Measurements from ENCODE around the gene GAST. TPM values are rescaled to one million over a fixed set of nuclear protein-coding genes. Genes with fewer than 3 reads are reported as not detected.

GAST gene
- total and polyA plus RNA-seq, 2 of the 13 experiments (the other 11 are each of a cell fraction or from before 2014, with no cell fraction given), result 0.32 to 0.42 TPM

DNA sequence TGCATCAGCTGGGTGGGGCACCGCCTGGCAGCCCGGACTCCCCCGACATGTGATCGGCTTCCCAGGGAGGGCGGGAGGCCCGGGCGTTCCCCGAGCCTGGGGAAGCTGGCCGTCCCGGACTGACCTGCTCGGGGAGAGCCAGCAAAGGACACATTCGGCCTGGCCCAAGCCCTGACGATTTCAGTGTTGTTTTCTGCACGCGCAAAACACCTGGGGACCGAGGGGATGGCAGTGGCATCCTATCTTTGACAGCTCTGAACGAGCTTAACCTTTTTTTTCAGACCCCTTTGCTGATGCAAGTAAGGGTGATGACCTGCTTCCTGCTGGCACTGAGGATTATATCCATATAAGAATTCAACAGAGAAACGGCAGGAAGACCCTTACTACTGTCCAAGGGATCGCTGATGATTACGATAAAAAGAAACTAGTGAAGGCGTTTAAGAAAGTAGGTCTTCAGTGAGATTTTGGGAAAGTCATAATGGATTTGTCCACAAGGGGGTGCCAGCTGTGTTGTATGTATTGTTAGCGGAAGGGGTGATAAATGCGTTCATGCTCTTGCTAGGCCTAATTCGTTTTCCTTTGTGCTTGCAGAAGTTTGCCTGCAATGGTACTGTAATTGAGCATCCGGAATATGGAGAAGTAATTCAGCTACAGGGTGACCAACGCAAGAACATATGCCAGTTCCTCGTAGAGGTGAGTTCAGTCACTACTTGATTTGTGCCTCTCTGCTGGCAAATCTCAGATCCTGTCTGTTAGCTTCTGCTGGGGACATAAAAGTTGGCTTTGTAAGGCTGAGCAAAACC, 22.4 kb upstream of the GAST start (continued):
- TF ChIP-seq, protein P1, sequence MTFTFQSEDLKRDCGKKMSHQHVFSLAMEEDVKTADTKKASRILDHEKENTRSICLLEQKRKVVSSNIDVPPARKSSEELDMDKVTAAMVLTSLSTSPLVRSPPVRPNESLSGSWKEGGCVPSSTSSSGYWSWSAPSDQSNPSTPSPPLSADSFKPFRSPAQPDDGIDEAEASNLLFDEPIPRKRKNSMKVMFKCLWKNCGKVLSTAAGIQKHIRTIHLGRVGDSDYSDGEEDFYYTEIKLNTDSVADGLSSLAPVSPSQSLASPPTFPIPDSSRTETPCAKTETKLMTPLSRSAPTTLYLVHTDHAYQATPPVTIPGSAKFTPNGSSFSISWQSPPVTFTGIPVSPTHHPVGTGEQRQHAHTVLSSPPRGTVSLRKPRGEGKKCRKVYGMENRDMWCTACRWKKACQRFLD (CRISPR knock-in tag; IDR thresholded peaks at IDR 0.05; ENCODE audit: borderline replicate concordance), result no peak
- TF ChIP-seq MXD4 (CRISPR knock-in tag; IDR thresholded peaks at IDR 0.05), result no peak; the same call in 1 of the 2 replicates
- TF ChIP-seq, protein P2, sequence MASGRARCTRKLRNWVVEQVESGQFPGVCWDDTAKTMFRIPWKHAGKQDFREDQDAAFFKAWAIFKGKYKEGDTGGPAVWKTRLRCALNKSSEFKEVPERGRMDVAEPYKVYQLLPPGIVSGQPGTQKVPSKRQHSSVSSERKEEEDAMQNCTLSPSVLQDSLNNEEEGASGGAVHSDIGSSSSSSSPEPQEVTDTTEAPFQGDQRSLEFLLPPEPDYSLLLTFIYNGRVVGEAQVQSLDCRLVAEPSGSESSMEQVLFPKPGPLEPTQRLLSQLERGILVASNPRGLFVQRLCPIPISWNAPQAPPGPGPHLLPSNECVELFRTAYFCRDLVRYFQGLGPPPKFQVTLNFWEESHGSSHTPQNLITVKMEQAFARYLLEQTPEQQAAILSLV (CRISPR knock-in tag; IDR thresholded peaks at IDR 0.05; ENCODE audit: borderline replicate concordance), result 0 out of 2 replicates have a peak, but pooled peaks have one; percentile 30
- TF ChIP-seq ZNF607 (CRISPR knock-in tag; IDR thresholded peaks at IDR 0.05; ENCODE audit: borderline replicate concordance), result no peak
- TF ChIP-seq IRX3 (CRISPR knock-in tag; IDR thresholded peaks at IDR 0.05; ENCODE audit: borderline replicate concordance, low read depth), result peak; percentile 31; the same call in 1 of the 2 replicates
- TF ChIP-seq KAT2B (IDR thresholded peaks at IDR 0.05; ENCODE audit: borderline replicate concordance, low read depth, low read length), result 0 out of 2 replicates have a peak, but pooled peaks have one; percentile 4
- peak; percentile 51; the same call in 1 of the 2 replicates for TF ChIP-seq ARID2 (CRISPR knock-in tag; IDR thresholded peaks at IDR 0.05; ENCODE audit: borderline replicate concordance)
- TF ChIP-seq, protein P3, sequence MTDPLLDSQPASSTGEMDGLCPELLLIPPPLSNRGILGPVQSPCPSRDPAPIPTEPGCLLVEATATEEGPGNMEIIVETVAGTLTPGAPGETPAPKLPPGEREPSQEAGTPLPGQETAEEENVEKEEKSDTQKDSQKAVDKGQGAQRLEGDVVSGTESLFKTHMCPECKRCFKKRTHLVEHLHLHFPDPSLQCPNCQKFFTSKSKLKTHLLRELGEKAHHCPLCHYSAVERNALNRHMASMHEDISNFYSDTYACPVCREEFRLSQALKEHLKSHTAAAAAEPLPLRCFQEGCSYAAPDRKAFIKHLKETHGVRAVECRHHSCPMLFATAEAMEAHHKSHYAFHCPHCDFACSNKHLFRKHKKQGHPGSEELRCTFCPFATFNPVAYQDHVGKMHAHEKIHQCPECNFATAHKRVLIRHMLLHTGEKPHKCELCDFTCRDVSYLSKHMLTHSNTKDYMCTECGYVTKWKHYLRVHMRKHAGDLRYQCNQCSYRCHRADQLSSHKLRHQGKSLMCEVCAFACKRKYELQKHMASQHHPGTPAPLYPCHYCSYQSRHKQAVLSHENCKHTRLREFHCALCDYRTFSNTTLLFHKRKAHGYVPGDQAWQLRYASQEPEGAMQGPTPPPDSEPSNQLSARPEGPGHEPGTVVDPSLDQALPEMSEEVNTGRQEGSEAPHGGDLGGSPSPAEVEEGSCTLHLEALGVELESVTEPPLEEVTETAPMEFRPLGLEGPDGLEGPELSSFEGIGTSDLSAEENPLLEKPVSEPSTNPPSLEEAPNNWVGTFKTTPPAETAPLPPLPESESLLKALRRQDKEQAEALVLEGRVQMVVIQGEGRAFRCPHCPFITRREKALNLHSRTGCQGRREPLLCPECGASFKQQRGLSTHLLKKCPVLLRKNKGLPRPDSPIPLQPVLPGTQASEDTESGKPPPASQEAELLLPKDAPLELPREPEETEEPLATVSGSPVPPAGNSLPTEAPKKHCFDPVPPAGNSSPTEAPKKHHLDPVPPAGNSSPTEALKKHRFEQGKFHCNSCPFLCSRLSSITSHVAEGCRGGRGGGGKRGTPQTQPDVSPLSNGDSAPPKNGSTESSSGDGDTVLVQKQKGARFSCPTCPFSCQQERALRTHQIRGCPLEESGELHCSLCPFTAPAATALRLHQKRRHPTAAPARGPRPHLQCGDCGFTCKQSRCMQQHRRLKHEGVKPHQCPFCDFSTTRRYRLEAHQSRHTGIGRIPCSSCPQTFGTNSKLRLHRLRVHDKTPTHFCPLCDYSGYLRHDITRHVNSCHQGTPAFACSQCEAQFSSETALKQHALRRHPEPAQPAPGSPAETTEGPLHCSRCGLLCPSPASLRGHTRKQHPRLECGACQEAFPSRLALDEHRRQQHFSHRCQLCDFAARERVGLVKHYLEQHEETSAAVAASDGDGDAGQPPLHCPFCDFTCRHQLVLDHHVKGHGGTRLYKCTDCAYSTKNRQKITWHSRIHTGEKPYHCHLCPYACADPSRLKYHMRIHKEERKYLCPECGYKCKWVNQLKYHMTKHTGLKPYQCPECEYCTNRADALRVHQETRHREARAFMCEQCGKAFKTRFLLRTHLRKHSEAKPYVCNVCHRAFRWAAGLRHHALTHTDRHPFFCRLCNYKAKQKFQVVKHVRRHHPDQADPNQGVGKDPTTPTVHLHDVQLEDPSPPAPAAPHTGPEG (CRISPR knock-in tag; IDR thresholded peaks at IDR 0.05), result peak; percentile 63; the same call in 1 of the 2 replicates
- TF ChIP-seq, protein P4, sequence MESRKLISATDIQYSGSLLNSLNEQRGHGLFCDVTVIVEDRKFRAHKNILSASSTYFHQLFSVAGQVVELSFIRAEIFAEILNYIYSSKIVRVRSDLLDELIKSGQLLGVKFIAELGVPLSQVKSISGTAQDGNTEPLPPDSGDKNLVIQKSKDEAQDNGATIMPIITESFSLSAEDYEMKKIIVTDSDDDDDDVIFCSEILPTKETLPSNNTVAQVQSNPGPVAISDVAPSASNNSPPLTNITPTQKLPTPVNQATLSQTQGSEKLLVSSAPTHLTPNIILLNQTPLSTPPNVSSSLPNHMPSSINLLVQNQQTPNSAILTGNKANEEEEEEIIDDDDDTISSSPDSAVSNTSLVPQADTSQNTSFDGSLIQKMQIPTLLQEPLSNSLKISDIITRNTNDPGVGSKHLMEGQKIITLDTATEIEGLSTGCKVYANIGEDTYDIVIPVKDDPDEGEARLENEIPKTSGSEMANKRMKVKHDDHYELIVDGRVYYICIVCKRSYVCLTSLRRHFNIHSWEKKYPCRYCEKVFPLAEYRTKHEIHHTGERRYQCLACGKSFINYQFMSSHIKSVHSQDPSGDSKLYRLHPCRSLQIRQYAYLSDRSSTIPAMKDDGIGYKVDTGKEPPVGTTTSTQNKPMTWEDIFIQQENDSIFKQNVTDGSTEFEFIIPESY (CRISPR knock-in tag; IDR thresholded peaks at IDR 0.05), result peak; percentile 5; the same call in 1 of the 2 replicates
- TF ChIP-seq, protein P5, sequence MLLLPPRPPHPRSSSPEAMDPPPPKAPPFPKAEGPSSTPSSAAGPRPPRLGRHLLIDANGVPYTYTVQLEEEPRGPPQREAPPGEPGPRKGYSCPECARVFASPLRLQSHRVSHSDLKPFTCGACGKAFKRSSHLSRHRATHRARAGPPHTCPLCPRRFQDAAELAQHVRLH (CRISPR knock-in tag; IDR thresholded peaks at IDR 0.05; ENCODE audit: borderline replicate concordance, low read depth), result no peak
- TF ChIP-seq, protein P6, sequence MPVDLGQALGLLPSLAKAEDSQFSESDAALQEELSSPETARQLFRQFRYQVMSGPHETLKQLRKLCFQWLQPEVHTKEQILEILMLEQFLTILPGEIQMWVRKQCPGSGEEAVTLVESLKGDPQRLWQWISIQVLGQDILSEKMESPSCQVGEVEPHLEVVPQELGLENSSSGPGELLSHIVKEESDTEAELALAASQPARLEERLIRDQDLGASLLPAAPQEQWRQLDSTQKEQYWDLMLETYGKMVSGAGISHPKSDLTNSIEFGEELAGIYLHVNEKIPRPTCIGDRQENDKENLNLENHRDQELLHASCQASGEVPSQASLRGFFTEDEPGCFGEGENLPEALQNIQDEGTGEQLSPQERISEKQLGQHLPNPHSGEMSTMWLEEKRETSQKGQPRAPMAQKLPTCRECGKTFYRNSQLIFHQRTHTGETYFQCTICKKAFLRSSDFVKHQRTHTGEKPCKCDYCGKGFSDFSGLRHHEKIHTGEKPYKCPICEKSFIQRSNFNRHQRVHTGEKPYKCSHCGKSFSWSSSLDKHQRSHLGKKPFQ (CRISPR knock-in tag; IDR thresholded peaks at IDR 0.05; ENCODE audit: insufficient replicate concordance), result peak; percentile 15
- TF ChIP-seq MED1 (CRISPR knock-in tag; IDR thresholded peaks at IDR 0.05), result no peak
- peak; percentile 59; the same call in 1 of the 2 replicates for TF ChIP-seq SP4 (CRISPR knock-in tag; IDR thresholded peaks at IDR 0.05)
- peak; percentile 1; the same call in 1 of the 2 replicates for TF ChIP-seq MAF1 (CRISPR knock-in tag; IDR thresholded peaks at IDR 0.05; ENCODE audit: borderline replicate concordance)

Measured in HepG2 (cell line).